ENCODE measurements around the gene RAP2A.

Gene RAP2A

DNA sequence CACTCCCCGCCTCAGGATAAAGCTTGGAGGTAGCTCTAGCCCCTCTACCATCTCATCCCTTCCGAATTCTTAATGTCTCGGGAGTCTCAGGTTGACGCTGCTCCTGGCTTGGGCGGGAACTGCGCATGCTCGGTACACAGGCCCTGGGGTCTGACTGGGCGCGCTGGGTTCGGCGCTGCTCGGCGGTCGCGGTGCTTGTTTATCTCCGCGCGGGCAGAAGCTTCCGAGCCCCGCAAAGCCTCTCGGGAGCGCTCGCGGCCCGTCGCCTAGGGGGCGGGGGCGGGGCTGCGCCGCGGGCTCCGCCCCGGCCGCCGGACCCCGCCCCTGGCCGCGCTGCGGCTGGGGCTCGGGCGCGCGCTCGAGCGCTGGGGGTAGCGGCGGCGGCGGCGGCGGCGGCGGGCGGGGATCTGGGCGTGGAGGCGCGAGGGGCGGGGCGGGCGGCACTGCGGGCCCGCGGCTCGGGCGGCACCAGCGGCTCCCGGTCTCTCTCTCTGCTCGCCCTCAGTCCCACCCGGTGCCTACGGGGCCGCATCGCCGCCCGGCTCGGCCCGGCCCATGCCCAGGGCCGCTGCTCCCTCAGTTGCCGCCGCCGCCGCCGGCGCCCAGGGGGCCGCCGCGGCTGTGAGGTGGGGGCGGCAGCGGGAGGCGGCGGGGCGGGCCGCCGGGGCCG lies at the start of gene RAP2A:
TSS of gene RAP2A (plus strand) at position 443 of the 670 bp plus-strand sequence. CDS start 302 bp downstream, outside the sequence.
- DNase-seq (ENCODE audit: low read depth, low spot score): peak; percentile 77

GRCh38 chr13:97384371-97384770 lies 49.6 kb upstream of the RAP2A start:
- no peak for DNase-seq (ENCODE audit: low read depth, low spot score)

GRCh38 chr13:97385146-97385545 lies 48.8 kb upstream of the RAP2A start:
- DNase-seq (ENCODE audit: low read depth, low spot score): no peak

GRCh38 chr13:97385854-97386253 lies 48.1 kb upstream of the RAP2A start:
- DNase-seq (ENCODE audit: low read depth, low spot score): no peak

- no peak for DNase-seq (ENCODE audit: low read depth, low spot score)
Measured at GRCh38 chr13:97386801-97387484, 47.0 kb upstream of the RAP2A start.

- no peak for DNase-seq (ENCODE audit: low read depth, low spot score)
Measured at GRCh38 chr13:97387485-97387839, 46.5 kb upstream of the RAP2A start.

- no peak for DNase-seq (ENCODE audit: low read depth, low spot score)
Measured at GRCh38 chr13:97387890-97388289, 46.1 kb upstream of the RAP2A start.

- no peak for DNase-seq (ENCODE audit: low read depth, low spot score)
Measured at GRCh38 chr13:97388373-97388772, 45.6 kb upstream of the RAP2A start.

DNA sequence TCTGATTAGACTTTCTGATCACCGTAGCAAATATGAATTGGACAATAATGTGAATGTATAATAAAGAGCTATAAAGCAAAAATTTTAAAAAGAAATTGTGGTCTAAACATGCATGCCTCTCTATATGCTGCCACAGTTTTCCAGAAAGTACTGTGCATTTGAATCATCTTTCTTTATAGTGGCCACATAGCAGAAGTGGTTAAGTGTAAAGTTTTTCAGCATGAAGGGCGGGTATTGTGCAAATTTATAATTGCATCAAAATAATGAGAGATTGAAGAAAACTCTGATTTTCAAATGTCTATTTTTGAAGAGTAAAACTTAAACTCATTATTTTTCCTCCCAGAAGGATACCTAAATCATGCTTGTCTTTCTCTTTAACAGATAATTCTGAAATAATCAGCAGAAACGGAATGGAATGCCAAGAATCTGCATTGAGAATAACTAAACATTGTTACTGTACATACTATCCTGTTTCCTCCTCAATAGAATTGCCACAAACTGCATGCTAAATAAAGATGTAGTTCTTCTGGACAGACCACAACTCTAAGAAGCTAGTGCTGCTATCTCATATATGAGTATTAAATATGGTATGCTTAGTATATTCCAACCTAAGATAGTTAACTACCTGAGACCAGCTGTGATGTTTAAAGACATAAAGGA lies 42.9 kb upstream of the RAP2A start:
- no peak for DNase-seq (ENCODE audit: low read depth, low spot score)

DNA sequence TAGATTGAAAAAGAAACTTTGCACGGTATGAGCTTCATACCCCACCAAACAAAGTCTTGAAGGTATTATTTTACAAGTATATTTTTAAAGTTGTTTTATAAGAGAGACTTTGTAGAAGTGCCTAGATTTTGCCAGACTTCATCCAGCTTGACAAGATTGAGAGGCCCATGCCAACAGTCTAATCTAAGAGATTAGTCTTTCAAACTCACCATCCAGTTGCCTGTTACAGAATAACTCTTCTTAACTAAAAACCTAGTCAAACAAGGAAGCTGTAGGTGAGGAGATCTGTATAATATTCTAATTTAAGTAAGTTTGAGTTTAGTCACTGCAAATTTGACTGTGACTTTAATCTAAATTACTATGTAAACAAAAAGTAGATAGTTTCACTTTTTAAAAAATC lies 41.9 kb upstream of the RAP2A start:
- DNase-seq (ENCODE audit: low read depth, low spot score): no peak

DNA sequence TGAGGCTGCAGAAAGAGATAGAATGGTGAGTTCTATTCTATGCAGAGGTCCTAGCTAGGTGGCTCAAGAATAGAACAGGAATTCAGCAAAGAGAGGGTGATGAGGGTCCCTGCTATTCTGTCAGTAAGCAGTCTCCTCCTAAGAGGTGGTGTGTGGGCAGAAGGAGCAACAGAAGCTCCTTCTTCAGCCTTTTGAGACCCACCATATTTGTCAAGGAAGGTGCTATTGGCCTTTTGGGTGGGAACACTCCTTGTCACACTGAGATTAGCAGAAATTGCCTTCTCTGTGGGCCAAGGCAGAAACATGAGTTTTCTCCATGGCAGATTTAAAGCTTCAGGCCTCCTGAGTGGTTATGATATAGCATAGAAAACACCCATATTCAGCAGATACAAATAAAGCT lies 39.4 kb upstream of the RAP2A start:
- no peak for DNase-seq (ENCODE audit: low read depth, low spot score)

DNA sequence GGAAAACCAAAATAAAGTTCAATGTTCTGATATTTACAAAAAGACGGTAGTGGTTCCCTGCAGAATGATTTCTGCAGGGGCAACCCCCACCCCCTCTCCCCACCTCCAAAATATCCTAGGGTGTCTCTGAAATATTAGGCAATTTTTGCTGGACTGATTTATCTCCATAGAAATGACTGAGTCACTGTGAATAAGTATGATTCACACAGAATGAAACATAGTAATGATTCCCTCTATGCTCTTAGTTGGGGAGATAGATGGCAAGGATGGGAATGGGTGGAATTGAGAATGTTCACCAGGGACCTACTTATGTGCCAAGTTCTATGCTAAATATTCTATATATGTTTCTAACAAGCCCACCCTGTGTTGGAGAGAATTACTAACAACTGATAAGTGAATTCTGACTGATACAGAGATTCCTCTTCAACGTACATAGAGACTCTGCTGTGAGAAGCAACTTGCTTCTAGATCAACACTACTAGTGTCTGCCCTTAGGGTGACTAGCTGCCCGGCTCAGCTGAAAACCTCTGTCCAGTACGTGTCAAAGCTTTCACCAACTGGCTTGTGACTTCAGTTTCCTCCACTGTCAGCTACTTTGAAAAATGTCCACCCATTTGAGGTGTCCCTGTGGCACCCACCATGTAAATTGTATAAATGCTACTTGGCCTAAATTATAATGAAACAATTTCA lies 38.4 kb upstream of the RAP2A start:
- no peak for DNase-seq (ENCODE audit: low read depth, low spot score)

DNA sequence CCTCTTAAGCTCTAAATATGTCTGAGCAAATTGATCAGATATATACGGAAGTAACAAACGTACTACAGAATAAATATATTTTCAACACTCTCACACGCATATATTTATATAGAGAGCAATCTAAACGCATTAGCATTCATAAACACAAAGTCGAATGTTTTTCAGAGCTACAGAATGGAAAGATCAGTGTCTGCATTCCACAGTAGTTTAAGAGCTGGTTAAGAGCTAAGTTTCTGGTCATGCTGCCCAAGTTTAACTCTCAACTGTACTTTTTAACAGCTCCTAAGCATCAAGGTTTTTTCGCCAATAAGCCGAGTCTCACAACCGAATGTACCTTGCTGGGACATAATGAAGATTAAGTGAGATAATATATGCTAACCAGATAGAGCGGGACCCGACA lies 36.7 kb upstream of the RAP2A start:
- no peak for DNase-seq (ENCODE audit: low read depth, low spot score)

DNA sequence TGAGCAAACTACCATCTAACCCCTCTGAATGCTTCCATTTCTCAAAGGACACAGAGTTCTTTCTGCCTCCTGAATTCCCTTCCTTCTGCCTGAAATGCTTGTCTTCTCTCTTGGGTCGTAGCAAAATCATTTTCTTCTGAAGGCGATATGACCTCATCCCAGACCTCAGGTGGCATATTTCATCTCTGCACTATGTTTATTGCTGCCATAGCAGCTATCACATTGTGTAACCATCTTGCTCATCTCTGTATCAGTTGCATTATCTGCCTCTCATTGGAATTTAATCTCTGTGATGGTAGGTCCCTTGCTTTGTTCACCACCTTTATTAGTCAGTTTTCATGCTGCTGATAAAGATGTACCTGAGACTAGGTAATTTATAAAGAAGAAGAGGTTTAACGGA lies 32.5 kb upstream of the RAP2A start:
- no peak for DNase-seq (ENCODE audit: low read depth, low spot score)

- DNase-seq (ENCODE audit: low read depth, low spot score): no peak
Measured at GRCh38 chr13:97403893-97404750, 29.8 kb upstream of the RAP2A start.

GRCh38 chr13:97407540-97407939 lies 26.4 kb upstream of the RAP2A start:
- no peak for DNase-seq (ENCODE audit: low read depth, low spot score)

- DNase-seq (ENCODE audit: low read depth, low spot score): no peak
Measured at GRCh38 chr13:97408938-97409337, 25.0 kb upstream of the RAP2A start.

DNA sequence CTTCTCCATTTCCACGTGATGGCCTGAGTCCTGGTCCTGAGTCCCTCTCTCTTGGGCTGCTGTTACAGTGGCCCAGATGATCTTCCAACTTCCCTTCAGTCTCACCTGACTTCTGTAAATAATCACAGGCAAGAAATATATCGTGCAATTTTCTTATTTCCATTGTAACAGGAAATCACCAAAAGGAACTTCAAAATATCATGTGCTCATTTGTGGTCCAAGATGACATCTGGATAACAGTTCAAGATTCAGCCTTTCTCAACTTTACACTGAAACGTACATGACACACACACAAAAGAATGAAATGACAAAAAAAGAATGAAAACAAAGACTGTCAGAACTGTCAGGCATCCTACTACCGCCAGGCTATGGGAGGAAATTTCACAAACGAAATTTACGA lies 22.0 kb upstream of the RAP2A start:
- no peak for DNase-seq (ENCODE audit: low read depth, low spot score)

- no peak for DNase-seq (ENCODE audit: low read depth, low spot score)
Measured at GRCh38 chr13:97413694-97414093, 20.3 kb upstream of the RAP2A start.

DNA sequence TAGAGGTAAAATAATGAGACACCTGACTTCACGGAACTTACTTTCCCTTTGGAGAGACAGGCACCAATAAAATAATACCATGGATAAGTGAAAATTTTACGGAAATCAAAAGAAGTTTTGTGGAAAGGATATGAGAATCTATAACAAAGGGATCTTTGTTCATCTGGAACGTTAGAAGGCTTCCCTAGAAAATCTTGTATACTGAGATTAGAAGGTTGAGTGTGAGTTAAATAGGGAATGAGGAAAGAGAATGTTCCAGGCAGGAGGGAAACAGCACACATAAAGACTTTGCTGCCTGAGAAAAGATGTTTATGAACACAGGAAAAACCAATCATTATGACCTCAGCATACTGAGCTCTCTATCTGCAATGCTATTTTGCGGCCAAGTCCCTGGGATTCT lies 19.6 kb upstream of the RAP2A start:
- no peak for DNase-seq (ENCODE audit: low read depth, low spot score)

DNA sequence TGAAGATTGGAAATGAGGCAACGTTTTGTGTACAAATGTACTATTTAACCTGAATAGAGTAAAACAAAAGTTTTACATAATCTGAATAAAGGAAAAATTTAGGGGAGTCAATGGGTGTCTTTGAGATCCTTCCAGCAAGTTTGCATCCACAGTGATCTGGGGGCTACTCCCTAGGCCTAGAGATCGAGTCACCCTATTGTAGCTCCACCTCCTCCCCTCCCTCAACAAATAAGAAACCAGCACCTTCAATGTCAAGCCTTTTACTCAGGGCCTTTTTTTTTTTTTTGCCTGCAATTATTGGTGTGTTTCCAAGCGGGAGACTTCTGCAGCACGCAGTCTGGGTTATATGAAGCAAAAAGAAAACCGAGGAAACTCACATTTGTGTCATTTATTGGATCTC lies 16.3 kb upstream of the RAP2A start:
- DNase-seq (ENCODE audit: low read depth, low spot score): no peak
